ENCODE results near the gene MMP19. TPM values are rescaled to one million over a fixed set of nuclear protein-coding genes. Genes with fewer than 3 reads are reported as not detected.

Gene MMP19
- total and polyA plus RNA-seq, 2 donors (not counting 1 experiment from before 2014, with no cell fraction given) = 0.42 TPM; not detected in 1

DNA sequence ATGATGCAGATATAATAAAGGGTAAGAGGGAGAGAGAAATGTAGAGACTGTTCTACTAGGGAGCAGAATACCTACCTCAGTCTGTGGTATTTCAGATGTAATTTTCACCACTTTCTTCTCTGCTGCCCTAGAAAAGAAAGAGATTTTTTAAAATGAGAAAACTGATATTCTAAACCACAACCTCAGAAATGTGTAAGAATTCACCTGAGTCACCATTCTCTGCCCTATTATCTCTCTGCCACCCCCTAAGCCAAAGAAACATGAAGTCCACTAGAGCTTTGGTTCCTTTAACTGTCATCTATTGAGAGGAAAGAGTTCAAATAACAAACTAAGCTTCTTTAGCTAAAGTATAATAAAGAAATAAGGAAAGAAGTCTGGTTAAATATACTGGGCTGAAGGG lies 46.8 kb downstream of the MMP19 start:
- CTCF ChIA-PET = interaction anchor here (1.5 to 2.3 kb wide), 3 partner anchors 7 to 67 kb away, joined by 5 to 26 read pairs (median 5); partner anchors contain the start of gene CD63
- no peak overlapping the region for H3K27ac Mint-ChIP-seq
- no peak for TF ChIP-seq EZH2 (IDR thresholded peaks at IDR 0.05; ENCODE audit: borderline replicate concordance, insufficient read depth, low read depth, low read length, poor library complexity, severe bottlenecking)
- no peak for TF ChIP-seq CTCF (IDR thresholded peaks at IDR 0.05)
- Histone ChIP-seq H3K36me3 (replicated peaks in 1 of 2; ENCODE audit: control extremely low read depth in 1 of 2, control insufficient read depth in 1 of 2, extremely low read depth in 1 of 2, insufficient read depth in 2 of 2, low read length in 1 of 2) (peaks cover 18 to 71% of the 10 kb centered on the region in 2 experiments), H3K27me3 (replicated peaks in 1 of 4; ENCODE audit: control extremely low read depth in 1 of 4, control insufficient read depth in 3 of 4, insufficient read depth in 4 of 4, low read length in 3 of 4) (no peaks in the 10 kb centered on the region), H3K4me1 (ENCODE audit: control insufficient read depth in 2 of 2, insufficient read depth in 2 of 2, low read length in 2 of 2) (no peaks in the 10 kb centered on the region), H3K79me2 (ENCODE audit: control insufficient read depth, insufficient read depth, low read length) (peaks cover 35% of the 10 kb centered on the region), H3K27ac (ENCODE audit: low read length in 2 of 2) (no peak overlapping the region), H3K4me3 (ENCODE audit: control extremely low read depth in 1 of 5, extremely low read depth in 1 of 5, insufficient read depth in 1 of 5, low read depth in 2 of 5, low read length in 4 of 5) (no peak overlapping the region), H3K4me2 (replicated peaks; ENCODE audit: low read depth, low read length, poor library complexity, severe bottlenecking) (no peak overlapping the region), H3K9me3 (ENCODE audit: control extremely low read depth in 1 of 3, control insufficient read depth in 2 of 3, insufficient read depth in 1 of 3, low read length in 2 of 3) (no peaks in the 10 kb centered on the region), H3K9ac (ENCODE audit: low read length) (no peak overlapping the region), H2AFZ (ENCODE audit: insufficient read depth, low read depth, low read length, poor library complexity, severe bottlenecking) (no peak overlapping the region), H4K20me1 (ENCODE audit: control insufficient read depth, insufficient read depth, low read length, poor library complexity, severe bottlenecking) (peaks cover 24% of the 10 kb centered on the region)
- ATAC-seq (ENCODE audit: low read depth) = no peak
- POLR2A ChIA-PET = no interaction called here
- no peaks in the 10 kb centered on the region for H3K9me3 Mint-ChIP-seq (ENCODE audit: insufficient read depth)
- no peak for DNase-seq
- no peak overlapping the region for H3K4me3 Mint-ChIP-seq
- intact Hi-C loops (cut with micrococcal nuclease) = loop anchor here (2.0 kb wide), 1 partner anchor 71 kb away; no protein-coding TSS in a partner anchor
- H3K4me1 Mint-ChIP-seq = no peaks in the 10 kb centered on the region
- no peaks in the 10 kb centered on the region for H3K27me3 Mint-ChIP-seq

GRCh38 chr12:55789893-55790292 lies 52.8 kb downstream of the MMP19 start:
- no peak overlapping the region for H3K4me3 Mint-ChIP-seq
- POLR2A ChIA-PET = no interaction called here

More at GRCh38 chr12:55789893-55790292, 52.8 kb downstream of the MMP19 start:
- CTCF ChIA-PET = interaction anchor here (0.7 to 1.5 kb wide), 3 partner anchors 28 to 130 kb away, joined by 3 to 5 read pairs (median 4); partner anchors contain the start of genes ORMDL2 and SARNP
- Mint-ChIP-seq H3K4me1 (no peaks in the 10 kb centered on the region), H3K27me3 (no peaks in the 10 kb centered on the region), H3K27ac (no peak overlapping the region), H3K9me3 (ENCODE audit: insufficient read depth) (no peaks in the 10 kb centered on the region)
- H4K20me1 ChIP-seq (ENCODE audit: control insufficient read depth, insufficient read depth, low read length, poor library complexity, severe bottlenecking) = no peaks in the 10 kb centered on the region
- DNase-seq (no peak), ATAC-seq (ENCODE audit: low read depth) (no peak)
- no CpG with 5 or more reads among the region's 4 CpGs for whole genome bisulfite sequencing (ENCODE audit: insufficient coverage)
- H2AFZ ChIP-seq (ENCODE audit: insufficient read depth, low read depth, low read length, poor library complexity, severe bottlenecking) = no peak overlapping the region
- no peak overlapping the region for H3K27ac ChIP-seq (ENCODE audit: low read length in 2 of 2)
- no peaks in the 10 kb centered on the region for H3K4me1 ChIP-seq (ENCODE audit: control insufficient read depth in 2 of 2, insufficient read depth in 2 of 2, low read length in 2 of 2)
- peaks cover 32% of the 10 kb centered on the region for H3K79me2 ChIP-seq (ENCODE audit: control insufficient read depth, insufficient read depth, low read length)
- TF ChIP-seq CTCF (IDR thresholded peaks at IDR 0.05) (no peak), EZH2 (IDR thresholded peaks at IDR 0.05; ENCODE audit: borderline replicate concordance, insufficient read depth, low read depth, low read length, poor library complexity, severe bottlenecking) (no peak)
- no peaks in the 10 kb centered on the region for H3K9me3 ChIP-seq (ENCODE audit: control extremely low read depth in 1 of 3, control insufficient read depth in 2 of 3, insufficient read depth in 1 of 3, low read length in 2 of 3)
- no peak overlapping the region for H3K4me3 ChIP-seq (ENCODE audit: control extremely low read depth in 1 of 5, extremely low read depth in 1 of 5, insufficient read depth in 1 of 5, low read depth in 2 of 5, low read length in 4 of 5)
- intact Hi-C loops (cut with micrococcal nuclease) = no loop called here
- peaks cover 20 to 68% of the 10 kb centered on the region in 2 experiments for H3K36me3 ChIP-seq (replicated peaks in 1 of 2; ENCODE audit: control extremely low read depth in 1 of 2, control insufficient read depth in 1 of 2, extremely low read depth in 1 of 2, insufficient read depth in 2 of 2, low read length in 1 of 2)
- H3K4me2 ChIP-seq (replicated peaks; ENCODE audit: low read depth, low read length, poor library complexity, severe bottlenecking) = no peak overlapping the region
- H3K27me3 ChIP-seq (replicated peaks in 1 of 4; ENCODE audit: control extremely low read depth in 1 of 4, control insufficient read depth in 3 of 4, insufficient read depth in 4 of 4, low read length in 3 of 4) = no peaks in the 10 kb centered on the region
- H3K9ac ChIP-seq (ENCODE audit: low read length) = no peak overlapping the region
